BJ (cell line): ENCODE data around the gene INHBC. TPM values are rescaled to one million over a fixed set of nuclear protein-coding genes. Genes with fewer than 3 reads are reported as not detected.

Experiments used
- CTCF ChIA-PET: fragments of 350-600 bp; formaldehyde crosslinking; extraction: SDS; loops from one replicate; lab custom pipeline; 2021; ENCODE audit warnings: antibody characterized with exemption, inconsistent platforms; lab: Yijun Ruan, JAX
- POLR2A ChIA-PET: fragments of 300-600 bp; sonication (Branson Sonifier 250); formaldehyde crosslinking; extraction: SDS; loops from one replicate; lab custom pipeline; 2021; ENCODE audit warnings: antibody characterized with exemption; lab: Charles Lee
- DNase-seq: peaks from one replicate; pipeline ENCODE4 v3.0.0-alpha.2; 2011; ENCODE audit warnings: low read depth
- H3K27me3 ChIP-seq: 2 replicates; pipeline ENCODE4 v1.6.0; 2011; ENCODE audit warnings: low read length; ENCODE audit not compliant: control insufficient read depth, insufficient read depth
- H3K36me3 ChIP-seq: 2 replicates; pipeline ENCODE4 v1.5.1; 2011; ENCODE audit warnings: low read length; ENCODE audit not compliant: control insufficient read depth, insufficient read depth
- H3K4me3 ChIP-seq: 2 replicates; pipeline ENCODE4 v1.5.1; 2011; ENCODE audit warnings: low read depth, mild to moderate bottlenecking, control low read depth, low read length
- CTCF ChIP-seq: IDR thresholded peaks from 2 replicates; pipeline ENCODE4 v1.5.1; 2011; ENCODE audit warnings: low read depth, mild to moderate bottlenecking, control low read depth, inconsistent platforms, low read length, moderate library complexity; ENCODE audit not compliant: insufficient read depth
- polyA plus RNA-seq: library from polyadenylated mRNA; depleted of rRNA; stranded (reverse); fragments of >200 nt; gene quantifications from 2 replicates; pipeline ENCODE4 v1.2.3, GENCODE V29; 2011

Gene INHBC
- polyA plus RNA-seq, 1 experiment: 0.09 TPM

GRCh38 chr12:57465030-57465746, 30.6 kb downstream of the INHBC start:
- Histone ChIP-seq H3K36me3 (no peaks in the 10 kb centered on the region; the same call in 1 of the 2 replicates), H3K4me3 (no peak overlapping the region), H3K27me3 (no peaks in the 10 kb centered on the region; the same call in 1 of the 2 replicates)
- POLR2A ChIA-PET: interaction anchor here (0.5 kb wide), 1 partner anchor 32 kb away, joined by 6 read pairs; no protein-coding TSS in a partner anchor
- TF ChIP-seq CTCF: no peak
- DNase-seq: no peak
- CTCF ChIA-PET: interaction anchor here (0.7 to 4.4 kb wide), 9 partner anchors 9 to 226 kb away, joined by 3 to 21 read pairs (median 4); partner anchors contain the start of genes ARHGAP9 and INHBE

- ChIA-PET POLR2A (interaction anchor here (0.5 to 0.6 kb wide), 2 partner anchors 31 to 52 kb away, joined by 3 to 6 read pairs; no protein-coding TSS in a partner anchor), CTCF (interaction anchor here (0.7 to 4.4 kb wide), 9 partner anchors 8 to 227 kb away, joined by 3 to 21 read pairs (median 4); partner anchors contain the start of genes ARHGAP9 and INHBE)
- no peaks in the 10 kb centered on the region; the same call in 1 of the 2 replicates for H3K27me3 ChIP-seq
- H3K4me3 ChIP-seq: no peak overlapping the region
- DNase-seq: no peak
- no peak for TF ChIP-seq CTCF
- H3K36me3 ChIP-seq: no peaks in the 10 kb centered on the region; the same call in 1 of the 2 replicates
Observed at GRCh38 chr12:57465747-57466505, 31.3 kb downstream of the INHBC start.

GRCh38 chr12:57467212-57467874, 32.8 kb downstream of the INHBC start:
- Histone ChIP-seq H3K27me3 (peaks cover 2% of the 10 kb centered on the region), H3K36me3 (no peaks in the 10 kb centered on the region; the same call in 1 of the 2 replicates), H3K4me3 (no peak overlapping the region)
- CTCF ChIA-PET: no interaction called here
- DNase-seq: no peak
- TF ChIP-seq CTCF: no peak
- POLR2A ChIA-PET: no interaction called here

GRCh38 chr12:57467915-57468314, 33.3 kb downstream of the INHBC start:
- no peak for DNase-seq
- H3K4me3 ChIP-seq: no peak overlapping the region
- POLR2A ChIA-PET: no interaction called here
- no peak for TF ChIP-seq CTCF
- CTCF ChIA-PET: no interaction called here
- H3K36me3 ChIP-seq: no peaks in the 10 kb centered on the region; the same call in 1 of the 2 replicates
- peaks cover 8% of the 10 kb centered on the region for H3K27me3 ChIP-seq
